Adrenal gland (tissue), 5 donors: ENCODE data around the gene UNC93A.

Experiments used
- CTCF ChIP-seq, 6 experiments: fragments of 450-650 bp in 4 of 6; fragments of 200-600 bp in 2 of 6; sonication (generic) in 1 of 6; IDR thresholded peaks; 1 replicate in 5 of 6; 2 replicates in 1 of 6; pipeline versions ENCODE4 v1.5.1 to v1.8.0; 2016 to 2021; ENCODE audit warnings: antibody characterized with exemption in 6 of 6, mild to moderate bottlenecking in 2 of 6, moderate library complexity in 1 of 6
- POLR2A ChIP-seq, 2 donors: fragments of 450-650 bp; IDR thresholded peaks; one replicate each; pipeline ENCODE4 v1.6.1; 2017; ENCODE audit warnings: antibody characterized with exemption in 2 of 2, mild to moderate bottlenecking in 2 of 2, moderate library complexity in 1 of 2
- donor health status: DM: no; HTN: no; CAD: no.

DNA sequence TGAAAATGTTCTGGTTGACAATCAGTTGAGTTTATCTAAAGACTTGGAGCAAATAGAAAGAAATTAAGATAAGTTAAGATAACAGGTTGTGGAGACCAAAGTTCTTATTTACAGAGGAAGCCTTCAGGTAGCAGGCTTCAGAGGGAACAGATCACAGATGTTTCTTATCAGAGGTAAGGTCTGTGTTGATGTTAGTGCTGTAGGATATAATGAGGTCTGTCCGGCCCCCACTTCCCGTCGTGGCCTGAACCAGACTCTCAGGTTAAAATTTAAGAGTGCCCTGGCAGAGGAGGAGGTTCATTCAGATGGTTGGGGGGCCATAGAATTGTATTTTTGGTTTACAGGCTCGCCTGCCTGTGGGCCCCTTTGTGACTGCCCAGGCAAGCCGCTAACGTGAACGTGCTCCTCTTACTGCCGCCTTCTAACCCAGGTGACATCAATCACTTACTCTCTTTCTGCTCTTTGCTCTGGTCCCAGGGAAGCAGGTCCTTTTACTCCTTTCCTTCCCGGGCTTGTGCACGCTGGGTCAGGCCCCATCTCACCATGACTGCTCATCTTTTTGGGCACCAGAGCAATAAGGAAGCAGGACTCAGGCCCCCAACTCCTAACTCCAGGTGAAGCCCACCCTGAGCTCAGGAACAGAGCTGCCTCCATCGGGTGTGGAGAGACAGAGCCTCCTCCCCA lies 18.3 kb upstream of the UNC93A start:
- TF ChIP-seq POLR2A (IDR thresholded peaks at IDR 0.05) (no peak), CTCF (IDR thresholded peaks at IDR 0.05) (no peak)
